Activated T-cell treated with anti-CD3 and anti-CD28 coated beads, Interleukin-2, amount 50 U/mL, for 4 hours (primary cell): ENCODE data around the gene MRPL19. TPM values are rescaled to one million over a fixed set of nuclear protein-coding genes. Genes with fewer than 3 reads are reported as not detected.
"Not testable (repeated sequence)": the region's sequence is repeated elsewhere in the genome, so short reads cannot be mapped to it uniquely, and the experiment has no call there.

Experiments used
- ATAC-seq, 2 donors: fragments of 200-7000 bp; cut with Tn5 transposase; one replicate each; pipeline ENCODE4 v1.10.0; 2021
- DNase-seq: peaks from one replicate; pipeline ENCODE4 v3.0.0-alpha.2; 2020
- H3K27me3 Mint-ChIP-seq: one replicate; pipeline ENCODE4 v1.8.0; 2021; ENCODE audit warnings: low read depth, mixed read lengths
- H3K36me3 Mint-ChIP-seq: one replicate; pipeline ENCODE4 v1.8.0; 2022; ENCODE audit warnings: mixed read lengths; ENCODE audit not compliant: insufficient read depth
- H3K4me1 Mint-ChIP-seq: one replicate; pipeline ENCODE4 v1.8.0; 2021; ENCODE audit warnings: low read depth, mixed read lengths
- H3K4me3 Mint-ChIP-seq: one replicate; pipeline ENCODE4 v1.8.0; 2021; ENCODE audit warnings: mild to moderate bottlenecking, moderate library complexity, mixed read lengths
- H3K9me3 Mint-ChIP-seq: one replicate; pipeline ENCODE4 v1.8.0; 2021; ENCODE audit warnings: mixed read lengths
- total RNA-seq, 3 donors: library from RNA; stranded (reverse); gene quantifications; one replicate each; pipeline ENCODE4 v1.2.1, GENCODE V29; 2021

MRPL19 gene
- total RNA-seq, 3 donors from 2014 or later: 78.3 to 85.2 (median 78.8) TPM

DNA sequence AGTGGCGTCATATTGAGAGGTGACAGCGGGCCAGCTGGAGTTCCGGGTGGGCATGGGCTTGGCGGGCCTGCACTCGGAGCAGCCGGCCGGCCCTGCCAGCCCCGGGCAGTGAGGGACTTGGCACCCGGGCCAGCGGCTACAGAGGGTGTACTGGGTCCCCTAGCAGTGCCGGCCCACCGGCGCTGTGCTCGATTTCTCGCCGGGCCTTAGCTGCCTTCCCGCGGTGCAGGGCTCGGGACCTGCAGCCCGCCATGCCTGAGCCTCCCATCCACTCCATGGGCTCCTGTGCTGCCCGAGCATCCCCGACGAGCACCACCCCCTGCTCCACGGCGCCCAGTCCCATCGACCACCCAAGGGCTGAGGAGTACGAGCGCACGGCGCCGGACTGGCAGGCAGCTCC lies 65.0 kb downstream of the MRPL19 start:
- peak overlapping the region; percentile 88 for H3K4me3 Mint-ChIP-seq
- H3K36me3 Mint-ChIP-seq, DNase-seq, ATAC-seq, H3K27me3 Mint-ChIP-seq, H3K9me3 Mint-ChIP-seq: not testable (repeated sequence)
- H3K4me1 Mint-ChIP-seq: peaks cover 19% of the 10 kb centered on the region

DNA sequence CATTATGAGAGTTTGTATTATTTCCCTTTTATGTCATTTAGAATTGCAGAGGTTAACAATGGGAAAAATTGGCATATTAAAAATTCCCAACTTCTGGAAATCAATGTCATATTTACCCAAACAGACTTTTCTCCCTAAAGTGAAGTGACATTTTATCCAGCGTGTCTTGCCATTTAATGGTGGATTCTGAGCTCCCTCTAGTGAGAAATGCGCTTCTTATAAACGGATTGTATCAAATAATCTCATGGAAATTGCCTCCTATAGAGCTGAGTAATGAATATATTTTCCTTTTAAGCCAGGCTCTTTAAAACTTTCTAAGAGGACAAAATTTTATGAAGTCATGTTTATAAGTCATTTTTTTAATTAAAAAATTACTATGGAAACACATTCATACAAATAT lies 69.8 kb downstream of the MRPL19 start:
- DNase-seq (no peak), ATAC-seq (no peak)
- Mint-ChIP-seq H3K4me1 (no peaks in the 10 kb centered on the region), H3K4me3 (no peak overlapping the region), H3K36me3 (no peaks in the 10 kb centered on the region), H3K27me3 (peaks cover 8% of the 10 kb centered on the region), H3K9me3 (no peaks in the 10 kb centered on the region)

DNA sequence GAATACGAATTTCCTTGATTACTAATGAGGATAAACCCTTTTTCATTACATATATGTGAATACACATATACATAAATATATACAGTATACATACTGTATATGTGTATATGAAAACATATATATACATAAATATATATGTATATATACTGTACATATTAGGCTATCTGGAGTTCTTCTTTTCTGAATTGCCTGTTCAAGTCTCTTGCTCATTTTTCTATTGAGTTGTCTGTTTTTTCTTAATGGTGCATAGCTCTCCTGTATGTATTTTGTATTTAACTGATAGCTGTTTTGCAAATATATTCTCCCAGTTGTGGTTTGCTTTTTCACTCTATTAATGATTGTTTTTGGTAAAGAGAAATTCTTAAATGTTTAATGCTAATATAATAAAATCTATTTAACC lies 73.0 kb downstream of the MRPL19 start:
- no peaks in the 10 kb centered on the region for H3K4me1 Mint-ChIP-seq
- no peak for ATAC-seq
- H3K4me3 Mint-ChIP-seq: no peak overlapping the region
- no peak for DNase-seq
- H3K27me3 Mint-ChIP-seq: peaks cover 25% of the 10 kb centered on the region
- H3K9me3 Mint-ChIP-seq: no peaks in the 10 kb centered on the region
- no peaks in the 10 kb centered on the region for H3K36me3 Mint-ChIP-seq

DNA sequence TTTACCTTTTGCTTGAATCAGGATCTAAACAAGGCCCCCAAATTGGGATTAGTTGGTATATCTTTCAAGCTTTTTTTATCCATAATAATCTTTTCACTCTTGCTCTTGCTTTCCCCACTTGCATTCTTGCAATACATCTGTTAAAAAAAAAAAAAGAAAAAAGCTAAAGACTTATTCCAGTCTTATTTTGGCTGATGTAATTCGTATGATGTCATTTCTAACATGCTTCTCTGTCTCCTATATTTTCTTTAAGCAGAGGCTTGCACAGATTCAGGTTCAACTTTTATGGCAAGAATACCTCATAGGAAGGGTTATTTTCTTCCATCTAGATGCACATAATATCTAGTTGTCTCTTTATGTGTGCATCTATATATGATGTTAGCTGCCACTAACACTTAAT lies 73.9 kb downstream of the MRPL19 start:
- Mint-ChIP-seq H3K4me3 (no peak overlapping the region), H3K36me3 (no peaks in the 10 kb centered on the region), H3K9me3 (no peaks in the 10 kb centered on the region), H3K4me1 (no peaks in the 10 kb centered on the region), H3K27me3 (peaks cover 31% of the 10 kb centered on the region)
- DNase-seq: no peak
- no peak for ATAC-seq

DNA sequence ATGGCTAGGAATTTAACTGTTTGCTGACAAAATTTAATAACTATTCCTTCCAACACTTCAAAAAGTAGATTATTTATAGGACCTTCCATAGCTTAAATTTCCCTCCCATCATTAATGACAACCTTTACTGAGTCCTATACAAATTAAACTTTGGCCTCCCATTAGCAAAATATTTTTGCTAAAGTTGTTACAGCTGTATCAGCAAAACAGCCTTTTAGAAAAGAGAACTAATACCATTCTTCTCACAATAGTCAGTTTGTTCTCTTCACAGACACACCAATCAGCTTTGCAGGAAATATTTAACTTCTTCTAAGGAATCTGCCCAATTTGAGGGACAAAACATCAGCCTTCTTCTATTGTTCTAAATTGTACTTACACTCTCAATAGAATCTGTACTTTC lies 76.1 kb downstream of the MRPL19 start:
- no peak for ATAC-seq
- no peaks in the 10 kb centered on the region for H3K36me3 Mint-ChIP-seq

DNA sequence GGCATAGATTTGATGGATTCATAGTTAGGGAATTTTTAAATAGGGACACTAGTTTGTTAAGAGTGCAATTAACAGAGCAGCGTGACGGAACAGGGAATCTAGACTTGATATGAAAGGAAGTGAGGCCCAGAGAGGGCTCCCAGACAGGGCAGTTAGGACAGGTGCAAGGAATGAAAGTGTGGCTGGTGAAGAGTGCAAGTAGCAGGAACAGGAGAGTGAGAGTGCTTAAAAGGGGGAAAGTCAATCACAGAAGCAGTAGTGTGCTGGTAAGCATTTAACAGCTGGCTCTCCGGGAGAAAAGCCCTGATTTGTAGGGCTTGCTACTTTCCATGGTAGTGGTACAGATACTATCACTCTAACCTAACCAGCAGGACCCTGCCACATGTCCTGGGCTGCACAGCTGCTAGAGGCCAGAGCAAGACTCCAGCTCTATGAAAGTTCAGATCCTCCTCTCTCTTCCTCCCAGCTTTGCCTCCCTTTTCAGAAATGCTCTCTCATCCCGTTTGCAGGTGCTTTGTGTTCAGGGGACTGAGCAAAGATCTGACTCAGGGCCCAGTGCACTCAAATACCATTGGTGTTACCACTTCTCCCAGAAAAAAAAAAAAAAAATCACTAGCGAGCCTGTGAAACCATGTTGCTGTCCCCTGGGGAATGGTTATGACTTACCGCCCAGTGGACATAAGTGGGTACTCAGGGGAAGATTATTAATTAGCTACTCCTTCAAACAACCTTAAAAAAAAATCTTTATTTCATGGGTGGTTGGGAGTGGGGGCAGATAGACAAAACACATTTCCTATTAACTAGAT lies 82.2 kb downstream of the MRPL19 start:
- Mint-ChIP-seq H3K36me3 (no peaks in the 10 kb centered on the region), H3K4me1 (no peaks in the 10 kb centered on the region), H3K27me3 (peaks cover 18% of the 10 kb centered on the region), H3K4me3 (no peak overlapping the region), H3K9me3 (no peaks in the 10 kb centered on the region)
- no peak for DNase-seq
- no peak for ATAC-seq

More for the DNA sequence above, 76.1 kb downstream of the MRPL19 start:
- Mint-ChIP-seq H3K4me1 (no peaks in the 10 kb centered on the region), H3K27me3 (peaks cover 33% of the 10 kb centered on the region), H3K4me3 (no peak overlapping the region), H3K9me3 (no peaks in the 10 kb centered on the region)
- no peak for DNase-seq

DNA sequence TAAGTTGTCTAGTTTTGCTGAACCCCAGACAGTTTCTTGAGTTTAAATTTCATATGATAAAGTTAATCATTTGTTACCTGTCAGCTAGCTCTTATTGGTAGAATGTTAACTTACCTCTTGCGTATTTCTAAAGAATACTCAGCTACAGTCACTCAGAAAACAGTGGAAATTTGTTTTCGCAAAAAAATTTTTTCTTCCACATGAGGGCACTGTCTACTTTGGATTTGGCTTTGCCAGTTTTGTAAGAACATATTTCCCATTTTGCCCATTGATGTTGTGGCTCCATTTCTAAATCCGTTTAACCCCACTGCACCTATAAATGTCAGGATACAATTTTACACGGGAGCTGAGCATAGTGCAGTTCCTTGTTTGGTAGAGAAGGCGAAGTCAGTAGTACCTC lies 83.3 kb downstream of the MRPL19 start:
- no peak overlapping the region for H3K4me3 Mint-ChIP-seq
- H3K36me3 Mint-ChIP-seq: no peaks in the 10 kb centered on the region
- DNase-seq (no peak), ATAC-seq (no peak)
- no peaks in the 10 kb centered on the region for H3K4me1 Mint-ChIP-seq
- H3K9me3 Mint-ChIP-seq: no peaks in the 10 kb centered on the region
- peaks cover 13% of the 10 kb centered on the region for H3K27me3 Mint-ChIP-seq

DNA sequence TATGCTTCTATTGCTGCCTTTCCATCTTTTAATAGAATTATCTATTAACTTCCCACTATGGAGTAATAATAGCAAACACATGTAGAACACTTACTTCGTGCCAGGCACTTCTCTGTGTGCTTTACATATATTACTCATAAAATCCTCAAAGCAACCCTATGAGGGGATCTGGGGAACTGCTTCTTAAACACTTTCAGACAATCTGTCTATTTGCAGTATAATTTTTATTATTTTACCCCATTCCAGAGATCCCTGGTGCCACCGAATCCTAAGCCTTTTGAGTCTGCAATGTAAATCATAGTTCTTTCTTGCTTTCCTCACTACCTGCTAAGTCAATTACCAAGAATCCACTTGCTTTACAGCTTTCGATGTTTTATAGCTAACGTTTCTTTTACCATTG lies 89.7 kb downstream of the MRPL19 start:
- Mint-ChIP-seq H3K27me3 (peaks cover 15% of the 10 kb centered on the region), H3K36me3 (no peaks in the 10 kb centered on the region), H3K4me3 (no peak overlapping the region), H3K9me3 (peaks cover 4% of the 10 kb centered on the region), H3K4me1 (no peaks in the 10 kb centered on the region)
- ATAC-seq (no peak), DNase-seq (no peak)

DNA sequence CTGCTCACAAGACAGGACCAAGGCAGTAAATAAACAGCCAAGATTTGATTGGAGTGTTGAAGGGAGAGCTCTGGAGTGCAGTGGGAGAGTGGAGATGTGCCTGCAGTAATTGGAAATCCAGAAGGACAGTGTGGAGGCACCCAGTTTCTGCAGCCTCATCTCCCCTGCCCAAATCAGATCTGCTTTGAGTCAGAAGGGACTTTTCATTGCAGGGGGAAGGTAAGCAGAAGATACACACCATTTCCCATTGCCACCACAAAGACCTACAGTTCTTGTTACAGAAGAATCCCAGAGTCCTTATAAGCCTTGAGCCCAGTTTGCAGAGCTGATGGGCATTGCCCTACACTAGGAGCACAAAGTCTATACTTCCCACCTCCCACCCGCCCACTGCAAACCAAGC lies 91.4 kb downstream of the MRPL19 start:
- H3K27me3 Mint-ChIP-seq: peaks cover 15% of the 10 kb centered on the region

More for the DNA sequence above, 91.4 kb downstream of the MRPL19 start:
- Mint-ChIP-seq H3K36me3 (no peaks in the 10 kb centered on the region), H3K4me1 (no peaks in the 10 kb centered on the region), H3K9me3 (peaks cover 9% of the 10 kb centered on the region), H3K4me3 (no peak overlapping the region)
- no peak for ATAC-seq
- DNase-seq: no peak

Other genes with a start within 250 kb of the MRPL19 start
- gene EVA1A, start 85.8 kb upstream of the MRPL19 start, total RNA-seq: under 1 TPM in 1 of 3 donors, not detected in 2; 0.13 TPM
- gene GCFC2, start 64.1 kb downstream of the MRPL19 start, total RNA-seq: 10 to 100 TPM; 41.7 to 42.1 (median 42.1) TPM